ENCODE data around the gene BRIP1.

Gene BRIP1

GRCh38 chr17:61786088-61786487 lies 77.2 kb downstream of the BRIP1 start:
- no peak overlapping the region for H2AFZ ChIP-seq (ENCODE audit: low read depth, low read length)
- H3K79me2 ChIP-seq (ENCODE audit: low read length) = no peaks in the 10 kb centered on the region
- peaks cover 4% of the 10 kb centered on the region for H3K36me3 ChIP-seq (replicated peaks; ENCODE audit: low read depth, low read length)
- H3K4me1 ChIP-seq (ENCODE audit: low read length) = peaks cover 11% of the 10 kb centered on the region
- H3K9ac ChIP-seq (ENCODE audit: low read length) = no peak overlapping the region
- no peaks in the 10 kb centered on the region for H4K20me1 ChIP-seq (ENCODE audit: insufficient read depth, low read length)
- no peak overlapping the region for H3K4me3 ChIP-seq (ENCODE audit: low read length)
- H3K27ac ChIP-seq (ENCODE audit: low read length) = no peak overlapping the region
- TF ChIP-seq, protein P1, sequence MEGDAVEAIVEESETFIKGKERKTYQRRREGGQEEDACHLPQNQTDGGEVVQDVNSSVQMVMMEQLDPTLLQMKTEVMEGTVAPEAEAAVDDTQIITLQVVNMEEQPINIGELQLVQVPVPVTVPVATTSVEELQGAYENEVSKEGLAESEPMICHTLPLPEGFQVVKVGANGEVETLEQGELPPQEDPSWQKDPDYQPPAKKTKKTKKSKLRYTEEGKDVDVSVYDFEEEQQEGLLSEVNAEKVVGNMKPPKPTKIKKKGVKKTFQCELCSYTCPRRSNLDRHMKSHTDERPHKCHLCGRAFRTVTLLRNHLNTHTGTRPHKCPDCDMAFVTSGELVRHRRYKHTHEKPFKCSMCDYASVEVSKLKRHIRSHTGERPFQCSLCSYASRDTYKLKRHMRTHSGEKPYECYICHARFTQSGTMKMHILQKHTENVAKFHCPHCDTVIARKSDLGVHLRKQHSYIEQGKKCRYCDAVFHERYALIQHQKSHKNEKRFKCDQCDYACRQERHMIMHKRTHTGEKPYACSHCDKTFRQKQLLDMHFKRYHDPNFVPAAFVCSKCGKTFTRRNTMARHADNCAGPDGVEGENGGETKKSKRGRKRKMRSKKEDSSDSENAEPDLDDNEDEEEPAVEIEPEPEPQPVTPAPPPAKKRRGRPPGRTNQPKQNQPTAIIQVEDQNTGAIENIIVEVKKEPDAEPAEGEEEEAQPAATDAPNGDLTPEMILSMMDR (IDR thresholded peaks at IDR 0.05; ENCODE audit: low read depth, low read length) = no peak
- TF ChIP-seq EZH2phosphoT487 (IDR thresholded peaks at IDR 0.05; ENCODE audit: low read depth) = no peak
- no peaks in the 10 kb centered on the region for H3K27me3 ChIP-seq (ENCODE audit: low read depth, low read length)
- no peaks in the 10 kb centered on the region for H3K9me3 ChIP-seq (ENCODE audit: insufficient read depth, low read length)
- H3K4me2 ChIP-seq (ENCODE audit: low read length) = no peak overlapping the region

- H3K79me2 ChIP-seq (ENCODE audit: low read length) = no peaks in the 10 kb centered on the region
- H3K27me3 ChIP-seq (ENCODE audit: low read depth, low read length) = no peaks in the 10 kb centered on the region
- H3K36me3 ChIP-seq (replicated peaks; ENCODE audit: low read depth, low read length) = no peaks in the 10 kb centered on the region
- peaks cover 11% of the 10 kb centered on the region for H3K4me1 ChIP-seq (ENCODE audit: low read length)
- H3K27ac ChIP-seq (ENCODE audit: low read length) = peak overlapping the region; percentile 32; the same call in 1 of the 2 replicates
- no peaks in the 10 kb centered on the region for H4K20me1 ChIP-seq (ENCODE audit: insufficient read depth, low read length)
- no peak for TF ChIP-seq EZH2phosphoT487 (IDR thresholded peaks at IDR 0.05; ENCODE audit: low read depth)
- TF ChIP-seq, protein P1 (IDR thresholded peaks at IDR 0.05; ENCODE audit: low read depth, low read length) = no peak
- H3K4me2 ChIP-seq (ENCODE audit: low read length) = peak overlapping the region; percentile 15; the same call in 1 of the 2 replicates
- H3K9ac ChIP-seq (ENCODE audit: low read length) = no peak overlapping the region
- H3K4me3 ChIP-seq (ENCODE audit: low read length) = no peak overlapping the region
- no peak overlapping the region for H2AFZ ChIP-seq (ENCODE audit: low read depth, low read length)
- H3K9me3 ChIP-seq (ENCODE audit: insufficient read depth, low read length) = no peaks in the 10 kb centered on the region
Measured at GRCh38 chr17:61784510-61784909, 78.8 kb downstream of the BRIP1 start.

DNA sequence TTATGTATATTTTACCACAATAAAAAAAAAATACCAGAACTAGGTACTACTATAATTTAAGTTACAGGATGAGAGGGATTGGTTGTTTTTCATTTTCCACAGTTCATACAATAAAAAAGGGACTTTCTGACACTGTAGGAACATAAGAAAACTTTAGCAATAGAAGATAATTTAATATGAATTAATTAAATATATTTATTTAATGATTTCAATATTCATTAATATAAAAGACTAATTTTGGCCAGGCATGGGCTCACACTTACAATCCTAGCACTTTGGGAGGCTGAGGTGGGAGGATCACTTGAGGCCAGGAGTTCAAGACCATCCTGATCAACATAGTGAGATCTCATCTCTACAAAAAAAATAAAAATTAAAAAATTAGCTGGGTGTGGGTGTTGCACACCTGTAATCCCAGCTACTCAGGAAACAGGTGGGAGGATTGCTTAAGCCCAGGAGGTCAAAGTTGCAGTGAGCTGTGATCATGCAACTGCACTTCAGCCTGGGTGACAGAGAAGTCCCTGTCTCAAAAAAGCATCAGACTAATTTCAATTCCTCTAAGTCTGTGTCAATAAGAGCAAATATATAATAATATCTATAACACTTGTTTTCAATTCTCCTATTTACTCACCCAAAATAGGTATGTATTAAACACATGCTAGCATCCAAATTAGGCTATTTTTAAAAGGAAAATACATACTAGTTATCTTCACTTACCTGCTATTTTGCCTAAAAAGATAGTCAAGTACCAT lies 79.6 kb downstream of the BRIP1 start:
- TF ChIP-seq, protein P1 (IDR thresholded peaks at IDR 0.05; ENCODE audit: low read depth, low read length) = no peak
- no peak for TF ChIP-seq EZH2phosphoT487 (IDR thresholded peaks at IDR 0.05; ENCODE audit: low read depth)
- Histone ChIP-seq H3K9ac (ENCODE audit: low read length) (no peak overlapping the region), H3K4me2 (ENCODE audit: low read length) (peak overlapping the region; percentile 15; the same call in 1 of the 2 replicates), H3K27ac (ENCODE audit: low read length) (peak overlapping the region; percentile 32; the same call in 1 of the 2 replicates), H3K4me1 (ENCODE audit: low read length) (peaks cover 11% of the 10 kb centered on the region), H3K36me3 (replicated peaks; ENCODE audit: low read depth, low read length) (peaks cover 4% of the 10 kb centered on the region), H3K79me2 (ENCODE audit: low read length) (no peaks in the 10 kb centered on the region), H4K20me1 (ENCODE audit: insufficient read depth, low read length) (no peaks in the 10 kb centered on the region), H3K4me3 (ENCODE audit: low read length) (no peak overlapping the region), H2AFZ (ENCODE audit: low read depth, low read length) (no peak overlapping the region), H3K27me3 (ENCODE audit: low read depth, low read length) (no peaks in the 10 kb centered on the region), H3K9me3 (ENCODE audit: insufficient read depth, low read length) (no peaks in the 10 kb centered on the region)

DNA sequence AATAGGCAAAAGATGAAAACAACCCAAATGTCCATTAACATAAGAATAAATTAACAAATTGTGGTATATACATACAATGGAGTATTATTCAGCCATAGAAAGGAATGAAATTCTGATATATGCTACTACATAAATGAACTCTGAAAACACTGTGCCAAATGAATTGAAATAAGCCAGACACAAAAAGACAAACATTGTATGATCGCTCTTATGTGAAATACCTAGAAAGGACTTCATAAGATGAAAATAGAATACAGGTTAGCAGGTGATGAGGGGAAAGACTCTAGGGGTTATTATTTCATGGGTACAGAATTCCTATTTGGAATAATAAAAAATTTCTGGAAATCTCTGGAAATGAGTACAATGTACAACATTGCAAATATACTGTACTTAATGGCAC lies 80.2 kb downstream of the BRIP1 start:
- Histone ChIP-seq H3K4me2 (ENCODE audit: low read length) (no peak overlapping the region), H3K4me3 (ENCODE audit: low read length) (no peak overlapping the region), H3K36me3 (replicated peaks; ENCODE audit: low read depth, low read length) (peaks cover 6% of the 10 kb centered on the region), H3K9me3 (ENCODE audit: insufficient read depth, low read length) (no peaks in the 10 kb centered on the region), H3K27ac (ENCODE audit: low read length) (no peak overlapping the region), H3K79me2 (ENCODE audit: low read length) (no peaks in the 10 kb centered on the region), H3K27me3 (ENCODE audit: low read depth, low read length) (no peaks in the 10 kb centered on the region), H3K4me1 (ENCODE audit: low read length) (peaks cover 11% of the 10 kb centered on the region), H4K20me1 (ENCODE audit: insufficient read depth, low read length) (no peaks in the 10 kb centered on the region), H3K9ac (ENCODE audit: low read length) (no peak overlapping the region), H2AFZ (ENCODE audit: low read depth, low read length) (no peak overlapping the region)
- no peak for TF ChIP-seq EZH2phosphoT487 (IDR thresholded peaks at IDR 0.05; ENCODE audit: low read depth)
- TF ChIP-seq, protein P1 (IDR thresholded peaks at IDR 0.05; ENCODE audit: low read depth, low read length) = no peak

Measured in OCI-LY3 (cell line).